HepG2 (cell line): ENCODE data around the gene DHX57. TPM values are rescaled to one million over a fixed set of nuclear protein-coding genes. Genes with fewer than 3 reads are reported as not detected.

Experiments
- ARID3A ChIP-seq: IDR thresholded peaks from 2 replicates; pipeline ENCODE4 v1.6.1; 2012; ENCODE audit warnings: low read depth, low read length, improper control_type of control experiment
- HNF4A ChIP-seq: sonication (generic); formaldehyde crosslinking; IDR thresholded peaks from 2 replicates; pipeline ENCODE4 v1.4.0; 2020; ENCODE audit warnings: missing genetic modification reagents
- MXD1 ChIP-seq: sonication (generic); formaldehyde crosslinking; IDR thresholded peaks from 2 replicates; pipeline ENCODE4 v1.4.0; 2020; ENCODE audit warnings: mild to moderate bottlenecking, missing genetic modification reagents
- NCOA1 ChIP-seq: sonication (generic); formaldehyde crosslinking; IDR thresholded peaks from 2 replicates; pipeline ENCODE4 v1.9.0; 2021; ENCODE audit warnings: missing genetic modification reagents
- NFYB ChIP-seq: sonication (generic); formaldehyde crosslinking; IDR thresholded peaks from 2 replicates; pipeline ENCODE4 v1.4.0; 2020; ENCODE audit warnings: missing genetic modification reagents
- ONECUT2 ChIP-seq: sonication (generic); formaldehyde crosslinking; IDR thresholded peaks from 2 replicates; pipeline ENCODE4 v1.4.0; 2020; ENCODE audit warnings: missing genetic modification reagents
- PRDM10 ChIP-seq: sonication (generic); formaldehyde crosslinking; IDR thresholded peaks from 2 replicates; pipeline ENCODE4 v1.4.0; 2020; ENCODE audit warnings: low read depth, missing genetic modification reagents
- RXRB ChIP-seq: IDR thresholded peaks from 2 replicates; pipeline ENCODE4 v1.6.1; 2016; ENCODE audit warnings: borderline replicate concordance, missing genetic modification reagents, missing compliant biosample characterization
- ZBTB10 ChIP-seq: sonication (generic); formaldehyde crosslinking; IDR thresholded peaks from 2 replicates; pipeline ENCODE4 v1.4.0; 2020; ENCODE audit warnings: missing genetic modification reagents, borderline replicate concordance
- ZBTB20 ChIP-seq: sonication (generic); formaldehyde crosslinking; IDR thresholded peaks from 2 replicates; pipeline ENCODE4 v1.8.1; 2023; ENCODE audit warnings: missing genetic modification reagents, low read depth, mild to moderate bottlenecking, borderline replicate concordance
- ZBTB7B ChIP-seq: sonication (generic); formaldehyde crosslinking; IDR thresholded peaks from 2 replicates; pipeline ENCODE4 v1.4.0; 2020; ENCODE audit warnings: missing genetic modification reagents
- ZFYVE20 ChIP-seq: sonication (generic); formaldehyde crosslinking; IDR thresholded peaks from 2 replicates; pipeline ENCODE4 v1.8.0; 2023; ENCODE audit warnings: low read depth, mild to moderate bottlenecking, moderate library complexity, missing genetic modification reagents, borderline replicate concordance
- ZNF30 ChIP-seq: sonication (generic); formaldehyde crosslinking; IDR thresholded peaks from 2 replicates; pipeline ENCODE4 v1.5.0; 2020; ENCODE audit warnings: mild to moderate bottlenecking, missing genetic modification reagents
- ZNF382 ChIP-seq: sonication (generic); formaldehyde crosslinking; IDR thresholded peaks from 2 replicates; pipeline ENCODE4 v1.5.0; 2020; ENCODE audit warnings: missing genetic modification reagents, mild to moderate bottlenecking, borderline replicate concordance
- ZNF557 ChIP-seq: sonication (generic); formaldehyde crosslinking; IDR thresholded peaks from 2 replicates; pipeline ENCODE4 v1.4.0; 2020; ENCODE audit warnings: missing genetic modification reagents
- ZNF609 ChIP-seq: sonication (generic); formaldehyde crosslinking; IDR thresholded peaks from 2 replicates; pipeline ENCODE4 v1.4.0; 2020; ENCODE audit warnings: mild to moderate bottlenecking, missing genetic modification reagents, borderline replicate concordance
- polyA plus RNA-seq, 8 experiments: library from polyadenylated mRNA; depleted of rRNA in 3 of 8; stranded (reverse) in 7 of 8; unstranded in 1 of 8; fragments of >200 nt; fragmentation: Illumina TruSeq in 4 of 8; extraction: Trizol in 4 of 8; gene quantifications; 2 replicates each; pipeline versions ENCODE4 v1.2.1 to v1.2.3, GENCODE V29; 2011 to 2016; ENCODE audit warnings: low read depth in 4 of 8, missing spikeins in 1 of 8, mixed read lengths in 1 of 8; ENCODE audit not compliant: insufficient read depth in 1 of 8
- total RNA-seq, 5 experiments: library from RNA; depleted of rRNA; stranded (reverse); fragments of >200 nt; fragmentation: Illumina TruSeq; extraction: Trizol; gene quantifications; 2 replicates each; pipeline ENCODE4 v1.2.3, GENCODE V29; 2016; ENCODE audit warnings: low read depth in 1 of 5

DHX57 gene
- total and polyA plus RNA-seq, 2 of the 13 experiments (the other 11 are each of a cell fraction or from before 2014, with no cell fraction given): 9.2 to 24.2 TPM

- TF ChIP-seq ZNF609 (CRISPR knock-in tag) (no peak), ZBTB7B (CRISPR knock-in tag) (no peak), ZBTB20 (CRISPR knock-in tag) (peak; percentile 70; the same call in 1 of the 2 replicates), ZNF382 (no peak), ARID3A (peak; percentile 57; the same call in 1 of the 2 replicates), RXRB (CRISPR knock-in tag) (0 out of 2 replicates have a peak, but pooled peaks have one; percentile 9), ZBTB10 (CRISPR knock-in tag) (no peak), NCOA1 (CRISPR knock-in tag) (no peak), HNF4A (peak; percentile 16; the same call in 1 of the 2 replicates), PRDM10 (no peak), NFYB (CRISPR knock-in tag) (no peak), ONECUT2 (CRISPR knock-in tag) (peak; percentile 25; the same call in 1 of the 2 replicates), ZFYVE20 (CRISPR knock-in tag) (no peak), ZNF557 (CRISPR knock-in tag) (no peak), MXD1 (CRISPR knock-in tag) (no peak), ZNF30 (no peak)
Measured at GRCh38 chr2:38922389-38922788, 46.7 kb upstream of the DHX57 start (continued).
